Mammary microvascular endothelial cell (primary cell): ENCODE results near the gene MAP3K3. TPM values are rescaled to one million over a fixed set of nuclear protein-coding genes. Genes with fewer than 3 reads are reported as not detected.

Experiments used
- total RNA-seq: library from RNA; depleted of rRNA; stranded (reverse); fragments of >200 nt; gene quantifications from 2 replicates; pipeline ENCODE4 v1.2.3, GENCODE V29; 2015

MAP3K3 gene
- total RNA-seq = 48.4 and 57.5 TPM in 2 replicates

DNA sequence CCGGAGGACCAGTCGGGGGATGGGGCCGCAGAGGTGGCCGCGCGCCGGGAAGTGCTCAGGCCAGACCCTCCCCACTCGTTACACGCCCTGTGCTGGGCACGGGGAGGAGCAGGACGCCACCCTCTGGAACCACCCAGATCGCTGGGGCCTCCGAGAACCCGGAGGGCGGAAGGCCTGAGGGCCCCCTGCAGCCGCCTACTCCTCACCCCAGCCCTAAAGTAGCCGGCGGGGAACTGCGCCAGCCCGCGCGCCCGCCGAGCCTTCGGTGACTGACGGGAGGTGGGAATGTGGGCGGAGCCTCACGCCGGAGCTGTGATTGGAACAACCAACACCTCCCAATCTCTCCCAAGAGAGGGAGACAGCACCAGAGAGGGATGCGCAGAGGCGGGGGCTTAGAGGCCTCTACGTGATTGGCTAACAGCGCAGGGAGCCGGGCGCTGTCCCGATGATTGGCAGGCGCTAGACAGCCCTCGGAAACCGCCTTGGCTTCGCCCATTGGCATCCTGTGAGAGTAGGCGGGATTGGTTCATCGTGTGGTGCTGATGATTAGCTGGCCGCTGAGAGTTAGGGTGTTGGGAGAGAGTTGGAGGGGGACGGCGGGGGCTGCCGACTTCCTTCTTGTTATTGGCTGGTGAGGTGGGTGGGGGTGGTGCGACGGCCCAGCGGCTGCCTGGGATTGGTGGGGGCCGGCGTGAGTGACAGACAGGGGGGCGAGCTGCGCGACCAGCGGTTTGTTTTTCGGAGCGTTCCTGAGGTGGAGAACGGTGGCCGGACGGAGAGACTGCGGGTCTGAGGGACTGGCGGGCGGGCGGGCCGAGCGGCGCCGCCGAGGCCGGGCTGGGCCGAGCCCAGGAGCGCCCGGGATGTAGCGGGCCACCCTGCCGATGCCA is at the start of gene MAP3K3:
Gene MAP3K3, plus strand, starts transcription at position 734 of the 890 bp plus-strand sequence. CDS start 343 bp downstream, outside the sequence.

DNA sequence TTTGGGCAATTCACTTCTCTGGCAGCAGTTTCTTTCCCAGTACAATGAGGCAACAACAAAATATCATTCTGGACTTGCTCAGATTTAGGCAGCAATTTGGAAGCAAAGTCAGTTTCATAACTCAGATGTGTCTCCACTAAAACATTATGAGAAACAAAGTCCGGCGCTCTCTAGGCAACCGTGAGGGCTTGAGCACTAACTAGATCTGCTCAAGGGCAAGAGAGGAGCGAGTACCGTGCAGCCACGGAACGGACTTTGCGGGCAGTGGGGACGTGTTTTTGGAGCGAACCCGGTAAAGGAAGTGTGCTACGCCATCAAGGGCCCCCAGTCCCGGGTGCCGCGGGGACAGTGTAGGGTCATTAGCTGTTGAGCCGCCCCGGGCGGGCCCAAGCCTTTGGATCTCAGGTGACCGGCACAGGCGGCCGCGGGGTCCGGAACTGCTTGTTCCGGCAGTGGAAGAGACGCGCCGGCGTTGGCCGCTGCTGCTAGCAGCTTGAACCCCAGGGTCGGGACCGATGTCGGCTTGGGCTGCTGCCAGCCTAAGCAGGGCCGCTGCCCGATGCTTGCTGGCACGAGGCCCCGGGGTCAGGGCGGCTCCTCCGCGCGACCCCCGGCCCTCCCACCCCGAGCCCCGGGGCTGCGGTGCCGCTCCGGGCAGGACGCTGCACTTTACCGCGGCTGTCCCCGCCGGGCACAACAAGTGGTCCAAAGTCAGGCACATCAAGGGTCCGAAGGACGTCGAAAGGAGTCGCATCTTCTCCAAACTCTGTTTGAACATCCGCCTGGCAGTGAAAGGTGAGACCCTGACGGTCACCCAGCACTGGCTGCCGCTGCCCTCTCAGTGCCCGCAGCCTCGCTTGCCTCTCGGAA is 21.4 kb upstream of the MAP3K3 start, which contains the start of gene TACO1:
Gene TACO1, plus strand, starts transcription at position 327 of the 870 bp plus-strand sequence. Its CDS starts 189 bp downstream, at position 516.

DNA sequence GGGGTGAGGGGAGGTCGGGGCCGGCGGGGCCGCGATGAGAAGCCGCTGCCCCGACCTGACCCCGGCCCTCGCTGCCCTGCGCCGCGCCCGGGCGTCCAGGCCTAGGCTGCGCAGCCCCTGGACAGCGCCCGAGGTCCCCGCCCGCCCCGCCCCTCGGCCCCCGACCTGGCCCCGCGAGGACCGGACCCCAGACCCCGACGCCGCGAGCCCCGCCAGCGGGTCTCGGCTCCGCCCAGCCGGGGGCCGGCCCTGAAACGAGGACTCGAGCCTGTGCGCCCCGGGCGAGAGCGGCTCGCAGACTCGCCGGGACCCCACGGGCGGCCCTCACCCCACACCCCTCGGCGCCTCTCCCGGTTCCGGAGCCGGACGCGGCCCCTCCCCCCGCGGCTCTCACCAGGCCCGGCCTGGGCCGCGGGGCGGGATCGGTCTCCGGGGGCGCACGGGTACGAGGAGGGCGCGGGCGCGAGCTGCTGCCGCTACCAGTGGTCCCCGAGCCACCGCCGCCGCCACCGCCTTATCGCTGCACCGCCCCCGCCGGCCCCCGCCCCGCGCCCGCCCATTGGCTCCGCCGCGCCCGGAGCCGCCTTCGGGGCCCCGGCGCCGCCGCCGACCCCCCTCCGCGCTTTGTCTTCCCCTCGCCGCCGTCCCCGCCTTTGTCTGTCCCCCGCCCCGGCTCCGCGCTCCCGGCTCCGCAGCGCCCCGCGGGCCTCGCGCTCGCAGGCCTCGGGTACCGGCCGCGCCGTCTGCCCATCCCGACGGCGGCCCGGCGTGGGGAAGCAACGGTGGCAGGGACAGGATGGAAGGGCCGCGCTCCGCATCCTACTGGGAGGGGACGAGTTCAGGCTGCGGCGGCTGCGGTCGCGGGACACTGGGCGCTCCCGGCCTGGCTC is 77.7 kb downstream of the MAP3K3 start, which contains the start of gene LIMD2:
Gene LIMD2, minus strand, starts transcription at position 488 of the 890 bp plus-strand sequence. CDS start 827 bp downstream, outside the sequence.

GRCh38 chr17:63741408-63742173 is 119.4 kb downstream of the MAP3K3 start, which contains the start of gene STRADA:
Gene STRADA (minus strand): TSS chr17:63741799. CDS start chr17:63728369, 13,430 bp downstream.

Other genes starting within 250 kb of the MAP3K3 start
- 13.3 and 18.6 TPM in 2 replicates for gene CYB561, start 176.1 kb upstream of the MAP3K3 start, total RNA-seq
- 13.5 and 15.8 TPM in 2 replicates for gene ACE, start 145.4 kb upstream of the MAP3K3 start, total RNA-seq
- gene KCNH6, start 99.1 kb upstream of the MAP3K3 start, total RNA-seq = 0.13 TPM in 1 of 2 replicates, not detected in the other
- gene DCAF7, start 71.9 kb upstream of the MAP3K3 start, total RNA-seq = 41.3 and 43.4 TPM in 2 replicates
- 26.3 and 31.8 TPM in 2 replicates for gene TACO1, start 21.5 kb upstream of the MAP3K3 start, total RNA-seq
- gene LIMD2, start 77.7 kb downstream of the MAP3K3 start, total RNA-seq = 30.8 and 53.5 TPM in 2 replicates
- 21.0 and 23.1 TPM in 2 replicates for gene STRADA, start 119.4 kb downstream of the MAP3K3 start, total RNA-seq
- gene CCDC47, start 151.2 kb downstream of the MAP3K3 start, total RNA-seq = 33.8 and 35.8 TPM in 2 replicates
- 33.0 and 35.4 TPM in 2 replicates for gene DDX42, start 151.8 kb downstream of the MAP3K3 start, total RNA-seq
- gene PSMC5, start 205.0 kb downstream of the MAP3K3 start, total RNA-seq = 80.3 and 89.9 TPM in 2 replicates
- 44.4 and 57.3 TPM in 2 replicates for gene FTSJ3, start 205.2 kb downstream of the MAP3K3 start, total RNA-seq
- 72.2 and 84.7 TPM in 2 replicates for gene SMARCD2, start 220.3 kb downstream of the MAP3K3 start, total RNA-seq